Activated CD8-positive, alpha-beta memory T cell treated with anti-CD3 and anti-CD28 coated beads, Interleukin-2, amount 50 U/mL, for 24 hours (primary cell): ENCODE measurements around the gene TBC1D10B.

Experiments used
- DNase-seq: peaks from one replicate; pipeline ENCODE4 v3.0.0-alpha.2; 2020; ENCODE audit errors: extremely low read depth

Gene TBC1D10B, protein sequence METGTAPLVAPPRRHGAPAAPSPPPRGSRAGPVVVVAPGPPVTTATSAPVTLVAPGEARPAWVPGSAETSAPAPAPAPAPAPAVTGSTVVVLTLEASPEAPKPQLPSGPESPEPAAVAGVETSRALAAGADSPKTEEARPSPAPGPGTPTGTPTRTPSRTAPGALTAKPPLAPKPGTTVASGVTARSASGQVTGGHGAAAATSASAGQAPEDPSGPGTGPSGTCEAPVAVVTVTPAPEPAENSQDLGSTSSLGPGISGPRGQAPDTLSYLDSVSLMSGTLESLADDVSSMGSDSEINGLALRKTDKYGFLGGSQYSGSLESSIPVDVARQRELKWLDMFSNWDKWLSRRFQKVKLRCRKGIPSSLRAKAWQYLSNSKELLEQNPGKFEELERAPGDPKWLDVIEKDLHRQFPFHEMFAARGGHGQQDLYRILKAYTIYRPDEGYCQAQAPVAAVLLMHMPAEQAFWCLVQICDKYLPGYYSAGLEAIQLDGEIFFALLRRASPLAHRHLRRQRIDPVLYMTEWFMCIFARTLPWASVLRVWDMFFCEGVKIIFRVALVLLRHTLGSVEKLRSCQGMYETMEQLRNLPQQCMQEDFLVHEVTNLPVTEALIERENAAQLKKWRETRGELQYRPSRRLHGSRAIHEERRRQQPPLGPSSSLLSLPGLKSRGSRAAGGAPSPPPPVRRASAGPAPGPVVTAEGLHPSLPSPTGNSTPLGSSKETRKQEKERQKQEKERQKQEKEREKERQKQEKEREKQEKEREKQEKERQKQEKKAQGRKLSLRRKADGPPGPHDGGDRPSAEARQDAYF

DNA sequence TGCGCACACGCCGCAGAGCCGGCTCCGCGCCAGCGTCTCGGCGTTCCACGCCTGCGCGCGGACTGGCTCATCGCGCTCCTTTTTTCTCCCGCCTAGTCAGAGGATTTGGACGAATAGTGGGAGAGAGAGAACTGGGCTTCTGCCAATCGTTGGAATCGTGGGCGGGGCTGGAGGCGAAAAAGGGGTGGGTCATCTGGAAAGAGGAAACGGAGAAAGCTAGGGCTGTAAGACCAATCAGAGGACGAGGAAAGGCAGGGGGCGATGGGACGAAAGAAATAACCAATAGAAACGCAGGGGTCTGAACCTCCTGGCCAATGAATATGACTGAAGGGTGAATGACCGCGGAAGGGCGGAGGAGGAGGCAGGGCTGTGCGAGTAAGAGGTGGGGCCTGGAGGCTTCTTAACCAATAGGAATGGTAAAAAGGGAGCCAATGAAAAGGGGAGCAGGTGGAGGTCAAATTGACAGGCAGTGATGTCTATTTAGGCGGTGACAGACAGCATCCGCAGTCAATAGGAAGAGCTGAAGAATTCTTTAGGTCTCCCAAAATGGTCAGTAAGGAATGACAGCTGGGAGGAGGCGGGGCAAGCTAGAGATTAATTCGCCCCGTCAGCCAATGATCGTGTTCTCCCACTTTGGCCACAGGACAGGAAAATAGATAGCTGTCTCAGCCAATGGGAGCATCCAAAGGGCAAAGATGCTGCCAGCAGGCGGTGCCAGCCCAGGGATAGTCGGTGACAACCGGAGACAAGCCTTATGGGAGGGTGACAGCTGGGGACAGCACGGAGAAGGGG is at the start of gene TBC1D10B:
TSS of gene TBC1D10B (minus strand) at position 39 of the 792 bp plus-strand sequence. CDS start 311 bp downstream, outside the sequence.
- peak; percentile 98 for DNase-seq

DNA sequence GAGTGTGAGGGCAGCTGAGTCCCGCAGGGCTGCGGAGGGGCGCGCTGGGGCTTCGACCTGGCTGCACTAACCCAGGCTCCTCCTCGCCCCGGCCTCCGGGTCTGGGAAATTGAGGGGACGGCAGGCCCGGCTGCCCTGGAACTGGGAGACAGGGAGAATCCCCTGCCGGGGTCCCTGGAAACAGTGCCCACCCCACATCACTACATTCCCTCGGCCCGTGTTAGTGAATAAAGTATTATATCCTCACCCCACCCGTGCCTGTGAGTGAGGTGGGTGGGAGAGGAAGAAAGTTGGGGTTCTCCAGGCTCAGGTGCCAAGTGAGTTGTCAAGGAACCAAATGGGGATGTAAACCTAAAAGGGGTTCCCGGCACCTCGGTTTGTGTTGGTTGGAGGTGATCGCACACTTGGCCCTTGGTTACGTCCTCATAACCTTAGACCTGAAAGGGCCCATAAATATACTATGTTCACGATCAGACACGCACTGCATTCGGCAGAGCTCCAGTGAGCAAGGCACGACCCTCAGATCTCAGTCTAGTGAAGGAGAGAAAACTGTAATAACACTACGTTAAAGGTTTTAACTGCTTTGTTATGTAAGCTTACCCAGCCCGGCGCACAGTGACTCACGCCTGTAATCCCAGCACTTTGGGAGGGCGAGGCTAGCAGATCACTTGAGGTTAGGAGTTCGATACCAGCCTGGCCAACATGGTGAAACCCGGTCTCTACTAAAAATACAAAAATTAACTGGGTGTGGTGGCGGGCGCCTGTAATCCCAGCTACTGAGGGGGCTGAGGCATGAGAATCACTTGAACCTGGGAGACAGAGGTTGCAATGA is 48.3 kb upstream of the TBC1D10B start:
- no peak for DNase-seq

DNA sequence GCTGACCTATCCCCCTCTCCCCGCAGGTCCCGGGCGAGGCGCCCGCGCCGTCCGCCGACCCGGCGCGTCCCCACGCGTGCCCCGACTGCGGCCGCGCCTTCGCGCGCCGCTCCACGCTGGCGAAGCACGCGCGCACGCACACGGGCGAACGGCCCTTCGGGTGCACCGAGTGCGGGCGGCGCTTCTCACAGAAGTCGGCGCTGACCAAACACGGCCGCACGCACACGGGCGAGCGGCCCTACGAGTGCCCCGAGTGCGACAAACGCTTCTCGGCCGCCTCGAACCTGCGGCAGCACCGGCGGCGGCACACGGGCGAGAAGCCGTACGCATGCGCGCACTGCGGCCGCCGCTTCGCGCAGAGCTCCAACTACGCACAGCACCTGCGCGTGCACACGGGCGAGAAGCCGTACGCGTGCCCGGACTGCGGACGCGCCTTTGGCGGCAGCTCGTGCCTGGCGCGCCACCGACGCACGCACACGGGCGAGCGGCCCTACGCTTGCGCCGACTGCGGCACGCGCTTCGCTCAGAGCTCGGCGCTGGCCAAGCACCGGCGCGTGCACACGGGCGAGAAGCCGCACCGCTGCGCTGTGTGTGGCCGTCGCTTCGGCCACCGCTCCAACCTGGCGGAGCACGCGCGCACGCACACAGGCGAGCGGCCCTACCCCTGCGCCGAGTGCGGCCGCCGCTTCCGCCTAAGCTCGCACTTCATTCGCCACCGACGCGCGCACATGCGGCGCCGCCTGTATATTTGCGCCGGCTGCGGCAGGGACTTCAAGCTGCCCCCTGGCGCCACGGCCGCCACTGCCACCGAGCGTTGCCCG is 47.4 kb upstream of the TBC1D10B start:
- DNase-seq = no peak

DNA sequence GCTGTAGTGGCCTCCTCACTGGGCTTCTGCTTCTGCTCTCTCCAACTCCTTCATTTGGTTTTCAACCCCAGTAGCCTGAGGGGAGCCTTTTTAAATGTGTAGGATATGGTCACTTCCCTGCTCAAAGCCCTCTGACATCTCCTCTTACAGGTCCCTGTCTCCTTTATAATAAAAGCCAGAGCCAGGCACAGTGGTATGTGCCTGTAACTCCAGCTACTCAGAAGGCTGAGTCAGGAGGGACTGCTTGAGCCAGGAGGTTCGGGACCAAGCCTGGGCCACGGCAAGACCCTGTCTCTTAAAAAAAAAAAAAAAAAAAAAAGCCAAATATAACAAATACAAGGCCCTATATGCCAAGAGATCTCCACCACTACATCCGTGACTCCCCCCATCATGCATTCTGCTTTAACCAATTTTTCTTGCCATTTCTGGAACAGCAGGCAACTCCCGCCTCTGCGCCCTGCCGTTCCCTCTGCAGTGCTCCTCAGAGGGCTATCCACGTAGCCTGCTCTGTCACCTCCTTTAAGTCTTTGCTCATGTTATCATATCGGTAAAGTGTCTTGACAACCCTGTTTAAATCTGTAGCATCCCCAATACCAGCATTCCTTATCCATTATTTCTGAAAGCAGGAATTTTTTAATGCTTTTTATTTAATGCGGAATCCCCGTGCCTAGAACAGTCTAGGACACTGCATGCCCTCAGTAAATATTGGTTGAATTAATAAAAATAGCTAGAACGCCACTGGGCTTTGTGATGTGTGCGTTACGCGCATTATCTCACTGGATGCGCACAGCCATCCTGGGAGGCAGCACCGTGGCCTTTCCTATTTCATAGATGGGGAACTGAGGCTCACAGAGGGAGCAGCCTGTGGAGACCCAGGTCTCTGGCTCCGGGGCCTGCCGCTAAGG is 46.6 kb upstream of the TBC1D10B start:
- DNase-seq = no peak

- DNase-seq = no peak
Observed at GRCh38 chr16:30416047-30416603, 45.8 kb upstream of the TBC1D10B start.

DNA sequence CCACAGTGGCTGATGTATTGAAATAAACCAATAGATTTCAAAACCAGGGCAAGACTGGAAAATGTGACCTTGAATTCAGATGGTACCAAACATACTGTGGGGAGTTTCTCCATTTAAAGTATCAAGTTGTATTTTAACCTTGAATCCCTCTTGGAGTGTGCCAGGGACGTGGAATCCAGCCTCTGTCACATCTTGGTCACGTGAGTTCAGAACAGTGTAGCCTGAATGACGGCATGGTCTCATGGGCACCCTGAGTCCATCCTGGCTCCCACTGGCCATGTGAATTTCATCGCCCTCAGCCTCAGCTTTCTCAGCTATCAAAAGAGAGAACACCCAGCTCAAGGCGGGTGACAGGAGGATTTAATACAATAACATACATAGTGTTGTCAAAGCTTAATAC is 43.9 kb upstream of the TBC1D10B start:
- no peak for DNase-seq

DNA sequence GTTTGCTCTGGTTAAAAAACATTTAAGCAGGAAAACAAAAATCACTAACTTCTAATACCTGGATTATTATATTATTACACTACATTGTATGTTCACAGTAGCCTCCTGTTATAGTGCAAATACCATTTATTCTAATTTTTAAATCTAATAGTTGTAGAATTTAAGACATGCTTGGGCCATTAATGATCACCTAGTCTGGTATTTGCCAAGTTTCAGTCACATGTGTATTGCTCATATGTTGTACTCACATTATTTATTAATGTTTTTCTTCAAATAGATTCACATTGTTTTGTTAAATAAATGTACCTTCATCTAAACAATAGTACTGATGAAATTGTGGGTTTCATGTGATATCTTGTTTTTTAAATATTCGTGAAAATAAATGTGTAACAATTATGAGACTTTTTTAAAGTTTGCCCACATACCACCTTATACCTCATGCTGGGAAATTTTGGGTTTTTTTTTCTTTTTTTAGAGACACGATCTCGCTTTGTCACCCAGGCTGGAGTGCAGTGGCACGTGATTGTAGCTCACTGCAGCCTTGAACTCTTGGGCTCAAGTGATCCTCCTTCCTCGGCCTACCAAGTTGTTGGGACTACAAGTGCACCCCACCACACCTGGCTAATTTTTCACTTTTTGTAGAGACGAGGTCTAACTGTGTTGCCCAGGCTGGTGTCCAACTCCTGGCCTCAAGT is 43.0 kb upstream of the TBC1D10B start:
- no peak for DNase-seq

GRCh38 chr16:30409125-30410060 is 39.1 kb upstream of the TBC1D10B start:
- peak; percentile 80 for DNase-seq

- no peak for DNase-seq
Observed at GRCh38 chr16:30407804-30408534, 37.7 kb upstream of the TBC1D10B start.

DNA sequence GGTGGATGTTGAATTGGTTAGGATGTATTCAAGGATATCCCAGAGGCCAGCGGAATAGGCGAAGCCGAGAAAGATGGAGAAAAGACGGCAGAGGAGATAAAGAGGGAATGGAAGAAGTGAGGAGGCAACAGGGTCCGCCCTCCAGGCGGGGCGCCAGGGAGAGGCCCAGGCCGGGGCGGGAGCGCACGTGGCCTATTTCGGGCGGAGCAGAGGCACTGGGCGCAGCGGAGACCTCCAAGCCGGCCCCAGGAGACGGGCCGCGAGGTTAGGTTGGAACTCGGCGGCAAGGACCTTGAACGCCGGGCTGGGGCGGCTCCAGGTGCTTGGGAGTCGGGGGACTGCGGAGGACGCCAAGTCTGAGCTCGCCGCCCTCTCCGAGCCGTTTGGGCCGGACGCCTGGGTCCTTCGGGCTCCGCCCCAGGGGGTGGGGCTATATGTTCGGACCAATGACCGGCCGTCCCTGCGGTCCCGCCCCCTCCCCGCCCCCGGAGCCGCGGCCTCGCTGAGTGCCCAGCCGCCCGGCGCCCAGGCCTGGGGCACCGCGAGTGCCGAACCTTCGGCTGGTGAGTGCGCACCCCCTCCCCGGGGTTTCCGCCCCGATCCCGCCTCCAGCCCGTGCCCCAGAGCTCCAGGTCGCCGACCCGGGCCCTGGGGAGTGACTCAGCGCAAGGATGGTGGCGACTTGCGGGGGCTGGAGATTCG is 37.0 kb upstream of the TBC1D10B start, which contains the start of gene ZNF771:
TSS of gene ZNF771 (plus strand) at position 505 of the 702 bp plus-strand sequence. CDS start 448 bp downstream, outside the sequence.
- DNase-seq = peak; percentile 72

GRCh38 chr16:30406795-30407101 is 36.5 kb upstream of the TBC1D10B start:
- no peak for DNase-seq

- DNase-seq = no peak
Observed at GRCh38 chr16:30401768-30402425, 31.6 kb upstream of the TBC1D10B start.

DNA sequence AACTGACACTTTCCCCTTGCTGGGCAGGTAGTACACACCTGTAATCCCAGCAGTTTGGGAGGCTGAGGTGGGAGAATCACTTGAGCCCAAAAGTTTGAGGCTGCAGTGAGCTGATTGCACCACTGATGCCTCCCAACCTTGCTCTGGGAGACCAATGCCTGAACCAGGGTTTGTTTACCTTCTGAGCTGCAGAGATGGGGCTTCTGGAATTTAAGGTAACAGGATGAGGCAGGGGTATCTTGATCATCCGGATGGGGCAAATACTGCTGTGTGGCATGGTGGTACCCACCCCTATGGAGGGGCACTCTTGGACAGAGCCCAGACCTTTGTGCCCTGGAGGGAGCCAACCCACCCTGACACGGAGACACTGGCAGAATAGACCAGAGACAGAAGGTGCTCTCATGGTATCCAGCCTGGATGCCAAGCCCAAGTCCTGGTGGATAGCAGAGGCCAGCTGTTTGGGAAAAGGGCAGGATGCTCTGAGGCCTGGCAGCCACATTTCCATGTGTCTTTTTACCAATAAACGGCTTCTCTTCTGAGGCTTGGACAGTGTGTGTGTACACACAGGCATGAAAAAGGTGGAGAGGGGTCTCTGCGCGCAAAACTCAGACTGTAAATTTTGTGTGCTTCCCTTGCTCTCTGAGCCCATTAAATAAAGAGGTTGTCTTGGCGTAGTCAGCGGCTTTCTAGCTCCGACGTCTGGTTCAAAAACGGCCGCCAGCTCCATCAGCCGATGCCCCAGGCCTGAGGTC is 29.3 kb upstream of the TBC1D10B start:
- DNase-seq = no peak

DNA sequence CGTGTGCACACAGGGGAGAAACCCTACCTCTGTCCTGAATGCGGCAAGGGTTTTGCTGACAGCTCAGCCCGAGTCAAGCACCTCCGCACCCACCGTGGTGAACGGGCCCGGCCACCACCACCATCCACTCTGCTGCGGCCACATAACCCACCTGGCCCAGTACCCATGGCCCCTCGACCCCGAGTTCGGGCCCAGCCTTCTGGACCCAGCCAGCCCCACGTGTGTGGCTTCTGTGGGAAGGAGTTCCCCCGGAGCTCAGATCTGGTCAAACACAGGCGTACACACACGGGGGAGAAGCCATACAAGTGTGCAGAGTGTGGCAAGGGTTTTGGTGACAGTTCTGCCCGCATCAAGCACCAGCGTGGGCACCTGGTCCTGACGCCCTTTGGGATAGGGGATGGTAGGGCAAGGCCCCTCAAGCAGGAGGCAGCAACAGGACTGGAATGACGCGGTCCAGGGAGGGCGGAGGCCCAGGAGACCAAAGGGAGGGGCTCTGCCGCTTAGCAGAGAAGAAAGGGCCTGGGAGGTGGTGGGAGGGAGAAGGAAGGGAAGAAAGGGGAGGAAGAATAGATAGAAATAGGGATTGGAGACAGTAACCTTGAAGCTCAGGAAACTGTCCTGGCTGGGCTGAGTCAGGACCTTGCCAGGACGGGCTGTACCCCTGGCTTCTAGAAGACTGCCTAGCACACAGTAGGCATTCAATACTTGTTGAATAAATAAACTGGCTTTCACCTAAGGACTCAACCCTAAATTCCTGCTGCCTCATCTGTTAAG is 28.6 kb upstream of the TBC1D10B start:
- no peak for DNase-seq
